ENCODE measurements around the gene SNX11.

GRCh38 chr17:48093341-48094045, 14.1 kb upstream of the SNX11 start:
- TF ChIP-seq POLR2A (IDR thresholded peaks at IDR 0.05) = no peak
- TF ChIP-seq, protein P1, sequence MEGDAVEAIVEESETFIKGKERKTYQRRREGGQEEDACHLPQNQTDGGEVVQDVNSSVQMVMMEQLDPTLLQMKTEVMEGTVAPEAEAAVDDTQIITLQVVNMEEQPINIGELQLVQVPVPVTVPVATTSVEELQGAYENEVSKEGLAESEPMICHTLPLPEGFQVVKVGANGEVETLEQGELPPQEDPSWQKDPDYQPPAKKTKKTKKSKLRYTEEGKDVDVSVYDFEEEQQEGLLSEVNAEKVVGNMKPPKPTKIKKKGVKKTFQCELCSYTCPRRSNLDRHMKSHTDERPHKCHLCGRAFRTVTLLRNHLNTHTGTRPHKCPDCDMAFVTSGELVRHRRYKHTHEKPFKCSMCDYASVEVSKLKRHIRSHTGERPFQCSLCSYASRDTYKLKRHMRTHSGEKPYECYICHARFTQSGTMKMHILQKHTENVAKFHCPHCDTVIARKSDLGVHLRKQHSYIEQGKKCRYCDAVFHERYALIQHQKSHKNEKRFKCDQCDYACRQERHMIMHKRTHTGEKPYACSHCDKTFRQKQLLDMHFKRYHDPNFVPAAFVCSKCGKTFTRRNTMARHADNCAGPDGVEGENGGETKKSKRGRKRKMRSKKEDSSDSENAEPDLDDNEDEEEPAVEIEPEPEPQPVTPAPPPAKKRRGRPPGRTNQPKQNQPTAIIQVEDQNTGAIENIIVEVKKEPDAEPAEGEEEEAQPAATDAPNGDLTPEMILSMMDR (IDR thresholded peaks at IDR 0.05) = no peak
